HG03378 (cell line): ENCODE measurements around the gene GOLIM4.

ENCODE experiments used
- ATAC-seq: cut with Tn5 transposase; IDR thresholded peaks from one replicate; pipeline ENCODE4 v1.9.1; 2021; ENCODE audit warnings: mild to moderate bottlenecking, moderate library complexity; ENCODE audit not compliant: unreplicated experiment

The GOLIM4 gene

GRCh38 chr3:167998253-167998652, 97.5 kb downstream of the GOLIM4 start:
- ATAC-seq = no peak

- no peak for ATAC-seq
These were observed 99.2 kb downstream of the GOLIM4 start for GRCh38 chr3:167996514-167996913.

GRCh38 chr3:167992381-167992780, 103.3 kb downstream of the GOLIM4 start:
- ATAC-seq = no peak

- no peak for ATAC-seq
These were observed 104.5 kb downstream of the GOLIM4 start for GRCh38 chr3:167991213-167991612.

GRCh38 chr3:167989999-167990398, 105.7 kb downstream of the GOLIM4 start:
- ATAC-seq = no peak

- no peak for ATAC-seq
These were observed 106.7 kb downstream of the GOLIM4 start for GRCh38 chr3:167989066-167989465.

GRCh38 chr3:167983583-167983982, 112.1 kb downstream of the GOLIM4 start:
- ATAC-seq = no peak

GRCh38 chr3:167978486-167978885, 117.2 kb downstream of the GOLIM4 start:
- no peak for ATAC-seq

- no peak for ATAC-seq
These were observed 117.7 kb downstream of the GOLIM4 start for GRCh38 chr3:167978071-167978470.

- ATAC-seq = no peak
These were observed 119.0 kb downstream of the GOLIM4 start for GRCh38 chr3:167976516-167977361.

- no peak for ATAC-seq
These were observed 121.8 kb downstream of the GOLIM4 start for GRCh38 chr3:167973901-167974300.

- ATAC-seq = no peak
These were observed 122.7 kb downstream of the GOLIM4 start for GRCh38 chr3:167973046-167973445.

- no peak for ATAC-seq
These were observed 123.2 kb downstream of the GOLIM4 start for GRCh38 chr3:167972502-167972901.

GRCh38 chr3:167969548-167969947, 126.2 kb downstream of the GOLIM4 start:
- ATAC-seq = no peak

GRCh38 chr3:167967257-167968036, 128.3 kb downstream of the GOLIM4 start:
- no peak for ATAC-seq
